HG03469 (cell line): ENCODE measurements around the gene PFKFB4.
"Not testable (repeated sequence)": the region's sequence is repeated elsewhere in the genome, so short reads cannot be mapped to it uniquely, and the experiment has no call there.

Source experiments
- ATAC-seq: cut with Tn5 transposase; IDR thresholded peaks from one replicate; pipeline ENCODE4 v1.9.1; 2021; ENCODE audit warnings: mild to moderate bottlenecking, moderate library complexity, moderate number of reproducible peaks; ENCODE audit not compliant: unreplicated experiment

Gene PFKFB4

DNA sequence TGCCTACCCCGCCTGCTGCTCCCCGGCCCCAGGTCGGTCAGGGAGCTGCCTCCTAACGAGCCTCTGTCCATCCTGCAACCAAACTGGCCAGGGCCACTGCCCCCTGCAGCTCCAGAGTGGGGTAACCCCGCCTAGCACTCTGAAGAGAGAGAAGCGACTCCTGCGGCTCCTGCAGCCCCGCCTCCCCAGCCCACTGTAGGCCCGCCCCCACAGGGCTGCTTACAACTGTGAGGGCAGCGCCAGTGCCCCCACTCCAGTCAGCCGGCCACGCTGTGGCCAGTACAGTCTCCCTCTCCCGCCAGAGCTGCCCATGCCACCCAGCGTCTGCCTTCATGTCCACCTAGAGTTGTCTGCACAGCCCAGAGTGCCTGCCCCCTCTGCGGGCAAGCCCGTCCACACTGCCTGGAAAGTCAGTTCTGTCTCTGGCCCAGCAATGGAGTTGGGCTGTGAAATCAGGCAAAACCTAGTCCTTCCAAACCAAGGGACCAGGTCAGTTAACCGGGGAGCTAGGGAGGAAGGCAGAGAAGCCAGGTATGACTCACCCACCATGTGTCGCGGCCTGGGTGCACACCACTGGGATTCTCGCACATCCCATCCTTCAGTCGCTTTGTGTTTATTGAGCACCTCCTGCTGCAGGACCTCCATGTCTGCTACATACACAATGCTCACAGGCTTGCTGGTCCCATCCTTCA is 4.6 kb upstream of the PFKFB4 start:
- ATAC-seq, result no peak

GRCh38 chr3:48560648-48561018 is 4.0 kb upstream of the PFKFB4 start:
- ATAC-seq, result no peak

- ATAC-seq, result no peak
These were observed 2.0 kb upstream of the PFKFB4 start for GRCh38 chr3:48558493-48559134.

GRCh38 chr3:48555949-48556795 is 431 bp downstream of the PFKFB4 start:
- no peak for ATAC-seq

GRCh38 chr3:48555231-48555948 is 1.2 kb downstream of the PFKFB4 start:
- ATAC-seq, result no peak

DNA sequence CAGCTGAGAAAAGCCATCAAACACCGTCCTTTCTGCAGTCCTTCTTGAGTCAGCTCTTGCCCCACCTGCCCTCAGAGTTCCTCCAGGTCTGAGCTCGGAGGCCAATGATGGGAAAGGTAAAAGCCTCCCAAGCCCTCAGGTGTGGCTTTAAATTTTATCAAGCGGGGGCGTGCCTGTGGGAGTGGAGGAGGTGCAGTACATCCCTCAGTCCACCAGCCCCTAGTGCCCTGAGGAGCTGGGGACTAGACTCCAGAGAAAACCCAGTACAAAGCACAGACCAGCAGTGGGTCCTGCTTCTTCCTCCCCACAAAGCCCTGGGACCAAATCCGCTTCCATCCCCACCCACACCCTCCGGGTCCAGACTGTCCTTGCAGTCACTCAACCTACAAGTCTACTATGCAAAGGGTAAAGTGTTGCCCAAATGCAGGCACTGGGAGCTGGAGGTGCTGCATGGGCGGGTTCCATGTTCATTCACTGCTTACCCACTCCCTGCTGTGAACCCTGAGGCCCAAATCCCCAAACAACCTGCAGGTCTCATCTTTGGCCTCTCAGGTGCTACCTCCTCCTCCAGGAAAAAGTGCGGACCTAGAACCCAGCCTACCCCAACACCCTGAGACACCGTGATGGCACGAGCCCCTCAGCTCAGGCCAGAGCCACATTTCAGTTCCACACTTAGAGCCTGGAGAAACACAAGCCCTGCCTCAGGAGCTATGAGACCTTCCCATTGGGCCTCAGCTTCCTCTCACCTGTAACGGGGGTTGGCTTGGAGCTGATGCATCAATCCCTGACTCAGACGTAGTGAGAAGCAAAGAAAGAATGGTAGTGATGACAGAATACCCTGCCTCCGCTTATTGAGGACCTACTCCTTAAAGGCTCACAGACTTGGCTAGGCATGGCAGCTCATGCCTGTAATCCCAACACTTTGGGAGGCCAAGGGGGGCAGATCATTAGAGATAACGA is 2.4 kb downstream of the PFKFB4 start:
- ATAC-seq, result no peak

GRCh38 chr3:48553361-48553760 is 3.2 kb downstream of the PFKFB4 start:
- no peak for ATAC-seq

- no peak for ATAC-seq
These were observed 4.3 kb downstream of the PFKFB4 start for GRCh38 chr3:48552111-48552951.

DNA sequence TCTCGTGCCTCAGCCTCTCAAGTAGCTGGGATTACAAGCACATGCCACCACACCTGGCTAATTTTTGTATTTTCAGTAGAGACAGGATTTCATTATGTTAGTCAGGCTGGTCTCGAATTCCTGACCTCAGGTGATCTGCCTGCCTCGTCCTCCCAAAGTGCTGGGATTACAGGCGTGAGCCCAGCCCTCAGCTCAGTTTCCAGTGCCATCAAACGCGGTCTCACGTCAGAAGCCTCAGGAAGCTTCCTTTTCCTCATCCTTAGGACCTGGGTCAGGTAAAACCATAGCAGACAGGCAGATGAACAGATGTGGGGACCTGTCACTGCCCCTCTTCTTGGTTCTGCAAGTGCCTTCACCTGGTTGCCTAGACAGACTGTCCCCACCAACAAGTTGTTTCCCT is 5.0 kb downstream of the PFKFB4 start:
- ATAC-seq, result not testable (repeated sequence)

DNA sequence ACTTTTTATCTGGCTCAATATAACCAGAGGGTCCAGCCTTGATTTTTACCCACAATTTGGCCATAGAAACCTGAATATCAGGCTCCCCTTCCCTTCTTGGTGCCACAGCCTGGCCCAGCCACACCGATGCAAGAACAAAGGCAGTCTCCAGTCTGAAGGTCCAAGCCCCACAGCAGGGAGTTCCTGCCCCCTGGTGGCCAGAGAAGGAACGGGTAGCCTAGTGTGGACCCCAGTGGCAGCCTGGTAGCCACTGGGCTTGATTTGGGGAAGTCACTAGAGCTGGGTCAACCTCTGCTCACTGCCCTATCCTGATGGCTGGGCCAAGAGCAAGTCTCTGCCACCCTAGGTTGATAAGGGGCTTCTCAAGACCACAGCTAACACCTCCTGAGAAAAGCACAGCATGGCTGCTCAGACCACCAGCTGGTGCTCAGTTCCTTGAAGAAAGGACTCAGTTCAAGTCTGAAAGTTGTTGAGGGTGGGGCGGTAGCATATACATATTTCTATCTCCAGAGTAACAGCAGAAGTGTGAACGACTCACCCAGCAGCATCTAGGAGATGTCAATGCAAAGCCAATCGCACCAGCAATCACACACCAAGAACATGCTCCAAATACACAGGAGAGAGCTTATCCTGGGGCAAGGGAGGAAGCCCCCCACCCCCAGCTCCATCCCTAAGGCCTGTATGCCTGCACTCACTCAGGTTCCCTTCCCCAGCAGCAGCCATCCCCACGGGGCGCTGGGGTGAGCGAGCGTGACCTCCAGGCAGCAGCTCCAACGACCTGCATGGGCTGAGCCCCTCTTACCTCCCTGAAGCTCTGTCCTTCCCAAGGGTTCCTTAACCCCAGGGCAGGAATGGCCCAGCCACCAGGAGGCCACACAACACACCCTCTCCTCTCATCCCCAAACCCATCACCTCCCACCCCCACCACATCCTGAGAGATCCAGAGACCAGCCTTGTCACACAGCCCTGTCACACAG is 7.6 kb downstream of the PFKFB4 start:
- ATAC-seq, result no peak

GRCh38 chr3:48548126-48548525 is 8.5 kb downstream of the PFKFB4 start:
- ATAC-seq, result no peak

DNA sequence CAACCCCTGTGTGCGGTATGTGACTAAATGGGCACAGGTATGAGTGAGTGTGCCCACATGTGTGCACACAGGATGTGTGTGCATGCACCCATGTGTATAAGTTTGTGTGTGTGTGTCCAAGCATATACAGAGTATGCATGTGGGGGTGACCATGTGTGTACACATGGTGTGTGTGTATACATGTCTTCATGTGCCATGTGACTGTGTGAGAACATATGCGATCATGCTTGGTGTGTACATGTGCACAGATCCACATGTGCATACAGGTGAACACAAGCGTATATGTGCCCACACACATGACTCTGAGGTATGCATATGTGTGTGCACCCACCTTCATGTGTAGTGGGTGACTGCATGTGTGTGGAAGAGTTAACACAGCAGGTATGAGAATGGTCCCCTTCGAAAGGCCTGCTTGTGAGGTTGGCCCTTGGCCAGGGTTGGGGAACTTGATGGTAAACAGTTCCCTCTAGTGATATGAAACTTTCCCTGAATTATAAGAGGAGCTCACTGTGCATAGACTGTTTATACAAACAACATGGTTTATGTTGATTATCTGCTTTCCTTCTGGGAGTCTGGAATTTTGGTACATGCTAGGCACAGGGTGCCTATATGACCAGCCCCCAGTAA is 10.3 kb downstream of the PFKFB4 start:
- no peak for ATAC-seq

DNA sequence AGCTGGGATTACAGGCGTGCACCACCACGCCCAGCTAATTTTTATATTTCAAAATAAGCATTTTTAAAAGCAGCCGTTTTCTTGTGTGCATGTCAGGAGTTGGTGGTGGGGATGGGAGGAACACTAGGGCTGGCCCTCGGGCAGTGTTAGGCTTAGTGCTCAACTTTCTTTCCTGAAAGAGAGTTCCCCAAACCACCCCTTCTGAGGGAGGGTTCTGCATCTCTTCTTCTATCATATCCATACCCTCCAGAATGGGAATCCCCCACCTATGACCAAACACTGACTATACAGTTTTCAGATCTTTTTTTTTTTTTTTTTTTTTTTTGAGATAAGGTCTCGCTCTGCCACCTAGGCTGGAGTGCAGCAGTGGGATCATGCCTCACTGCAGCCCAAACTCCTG is 12.5 kb downstream of the PFKFB4 start:
- no peak for ATAC-seq

DNA sequence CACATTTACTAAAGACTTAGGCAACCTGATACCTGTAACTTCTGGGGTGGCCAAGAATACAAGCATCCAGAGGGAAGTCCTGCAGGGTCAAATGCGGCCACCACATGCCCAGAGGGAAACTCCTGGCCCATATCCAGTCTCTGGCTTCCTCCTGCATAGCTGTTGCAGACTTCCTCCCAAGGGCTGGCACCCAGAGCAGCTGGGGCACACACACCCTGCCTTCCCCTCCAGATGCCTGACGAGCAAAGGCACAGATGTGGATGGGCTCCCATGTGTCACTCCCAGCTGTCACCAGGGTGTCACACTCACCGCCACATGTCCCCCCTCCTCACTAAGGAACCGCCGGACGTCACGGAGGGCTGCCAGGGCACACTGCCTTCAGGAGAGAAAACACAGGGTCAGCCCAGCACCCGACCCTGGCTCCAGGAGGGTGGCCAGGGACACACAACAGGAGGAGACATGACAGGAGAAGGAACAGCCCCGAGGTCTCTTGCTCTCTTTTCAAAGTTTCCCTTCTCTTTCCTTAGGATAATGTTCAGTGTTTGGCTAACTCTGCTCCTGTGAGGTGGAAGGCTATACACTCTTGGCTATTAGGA is 13.2 kb downstream of the PFKFB4 start:
- no peak for ATAC-seq

DNA sequence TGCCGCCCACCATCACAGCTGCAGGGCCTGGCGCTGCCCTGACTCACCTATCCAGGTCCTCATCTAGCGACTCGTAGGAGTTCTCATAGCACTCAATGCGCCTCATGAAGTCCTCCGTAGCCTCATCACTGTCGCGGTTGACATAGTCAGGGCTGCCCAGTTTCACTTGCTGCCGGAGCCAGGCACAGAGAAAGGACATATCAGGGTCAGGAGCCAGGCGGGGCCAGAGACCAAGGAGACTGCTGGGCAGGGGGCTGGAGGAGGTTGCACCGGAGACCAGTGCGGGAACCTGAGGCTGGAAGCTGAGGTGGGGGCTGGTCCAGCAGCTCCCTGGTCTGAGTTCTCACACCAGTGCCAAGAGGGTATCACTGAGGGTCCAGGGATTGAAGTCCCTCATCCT is 18.2 kb downstream of the PFKFB4 start:
- no peak for ATAC-seq

GRCh38 chr3:48536785-48537184 is 19.8 kb downstream of the PFKFB4 start:
- no peak for ATAC-seq

- ATAC-seq, result no peak
These were observed 20.5 kb downstream of the PFKFB4 start for GRCh38 chr3:48536116-48536515.
